Loucy (cell line): ENCODE results near the gene PROK1.

Source experiments
- EZH2phosphoT487 ChIP-seq: fragments of 200-600 bp; IDR thresholded peaks from 2 replicates; pipeline ENCODE4 v1.6.1; 2018; ENCODE audit warnings: antibody characterized with exemption, mild to moderate bottlenecking, moderate library complexity, borderline replicate concordance
- TF ChIP-seq, protein P1 (sequence below): fragments of 200-600 bp; sonication (generic); conservative IDR thresholded peaks from 2 replicates; pipeline ENCODE4 v1.5.1; 2014; ENCODE audit warnings: mild to moderate bottlenecking, antibody characterized with exemption, low read length

DNA sequence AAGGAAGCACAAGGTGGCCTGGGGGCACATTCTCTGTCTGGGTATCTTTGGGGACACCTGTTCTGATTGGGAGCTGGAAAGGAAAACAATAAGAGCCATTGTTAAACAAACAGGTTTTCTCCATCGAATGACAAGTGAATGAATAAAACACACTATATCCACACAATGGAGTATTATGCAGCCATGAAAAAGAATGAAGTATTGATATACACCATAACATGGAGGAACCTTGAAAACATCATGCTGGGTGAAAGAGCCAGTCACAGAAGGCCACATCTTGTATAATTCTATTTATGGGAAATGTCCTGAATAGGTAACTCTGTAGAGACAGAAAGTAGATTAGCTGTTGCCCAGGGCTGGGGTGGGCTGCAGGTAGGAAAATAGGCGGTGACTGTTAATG is 11.1 kb downstream of the PROK1 start:
- TF ChIP-seq, protein P1, sequence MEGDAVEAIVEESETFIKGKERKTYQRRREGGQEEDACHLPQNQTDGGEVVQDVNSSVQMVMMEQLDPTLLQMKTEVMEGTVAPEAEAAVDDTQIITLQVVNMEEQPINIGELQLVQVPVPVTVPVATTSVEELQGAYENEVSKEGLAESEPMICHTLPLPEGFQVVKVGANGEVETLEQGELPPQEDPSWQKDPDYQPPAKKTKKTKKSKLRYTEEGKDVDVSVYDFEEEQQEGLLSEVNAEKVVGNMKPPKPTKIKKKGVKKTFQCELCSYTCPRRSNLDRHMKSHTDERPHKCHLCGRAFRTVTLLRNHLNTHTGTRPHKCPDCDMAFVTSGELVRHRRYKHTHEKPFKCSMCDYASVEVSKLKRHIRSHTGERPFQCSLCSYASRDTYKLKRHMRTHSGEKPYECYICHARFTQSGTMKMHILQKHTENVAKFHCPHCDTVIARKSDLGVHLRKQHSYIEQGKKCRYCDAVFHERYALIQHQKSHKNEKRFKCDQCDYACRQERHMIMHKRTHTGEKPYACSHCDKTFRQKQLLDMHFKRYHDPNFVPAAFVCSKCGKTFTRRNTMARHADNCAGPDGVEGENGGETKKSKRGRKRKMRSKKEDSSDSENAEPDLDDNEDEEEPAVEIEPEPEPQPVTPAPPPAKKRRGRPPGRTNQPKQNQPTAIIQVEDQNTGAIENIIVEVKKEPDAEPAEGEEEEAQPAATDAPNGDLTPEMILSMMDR, result no peak
- no peak for TF ChIP-seq EZH2phosphoT487
